Spleen (tissue), 11 donors: ENCODE results near the gene DEFB128. TPM values are rescaled to one million over a fixed set of nuclear protein-coding genes. Genes with fewer than 3 reads are reported as not detected.

ENCODE experiments used
- DNase-seq: peaks from one replicate; pipeline ENCODE4 v3.0.0-alpha.2; 2020
- H3K27ac ChIP-seq, 8 donors: fragments of 200-600 bp; sonication (generic) in 7 of 8; 1 replicate in 4 of 8; 2 replicates in 4 of 8; pipeline versions ENCODE4 v1.5.0 to v1.8.0; 2016 to 2021; ENCODE audit warnings: inconsistent platforms in 4 of 8, mild to moderate bottlenecking in 4 of 8, moderate library complexity in 1 of 8
- H3K27me3 ChIP-seq, 7 donors: fragments of 200-600 bp; sonication (generic) in 6 of 7; replicated peaks in 1 of 7; 1 replicate in 4 of 7; 2 replicates in 3 of 7; pipeline versions ENCODE4 v1.5.0 to v1.8.0; 2016 to 2021; ENCODE audit warnings: inconsistent platforms in 3 of 7, mild to moderate bottlenecking in 1 of 7
- H3K36me3 ChIP-seq, 6 donors: fragments of 200-600 bp; sonication (generic) in 5 of 6; 1 replicate in 4 of 6; 2 replicates in 2 of 6; pipeline versions ENCODE4 v1.5.0 to v1.8.0; 2016 to 2021; ENCODE audit warnings: inconsistent platforms in 2 of 6
- H3K4me1 ChIP-seq, 6 donors: fragments of 200-600 bp; sonication (generic) in 5 of 6; 1 replicate in 3 of 6; 2 replicates in 3 of 6; pipeline versions ENCODE4 v1.5.0 to v1.8.0; 2016 to 2021; ENCODE audit warnings: inconsistent platforms in 3 of 6
- H3K4me3 ChIP-seq, 8 donors: fragments of 200-600 bp; sonication (generic) in 7 of 8; 1 replicate in 4 of 8; 2 replicates in 4 of 8; pipeline versions ENCODE4 v1.5.0 to v1.8.0; 2016 to 2021; ENCODE audit warnings: inconsistent platforms in 4 of 8, mild to moderate bottlenecking in 4 of 8, moderate library complexity in 2 of 8
- H3K9me3 ChIP-seq, 8 donors: fragments of 200-600 bp; sonication (generic) in 7 of 8; 1 replicate in 4 of 8; 2 replicates in 4 of 8; pipeline versions ENCODE4 v1.5.0 to v1.8.0; 2016 to 2021; ENCODE audit warnings: inconsistent platforms in 4 of 8
- CTCF ChIP-seq, 11 experiments: fragments of 200-600 bp in 7 of 11; fragments of 450-650 bp in 4 of 11; sonication (generic) in 4 of 11; IDR thresholded peaks in 8 of 11; conservative IDR thresholded peaks in 3 of 11; 1 replicate in 7 of 11; 2 replicates in 4 of 11; pipeline versions ENCODE4 v1.4.0 to v1.8.0; 2016 to 2021; ENCODE audit warnings: antibody characterized with exemption in 11 of 11, inconsistent platforms in 4 of 11, mild to moderate bottlenecking in 1 of 11
- POLR2A ChIP-seq, 3 donors: fragments of 450-650 bp; IDR thresholded peaks; one replicate each; pipeline ENCODE4 v1.5.1; 2017; ENCODE audit warnings: antibody characterized with exemption in 3 of 3, mild to moderate bottlenecking in 1 of 3
- POLR2AphosphoS5 ChIP-seq, 3 donors: sonication (generic); formaldehyde crosslinking; IDR thresholded peaks; one replicate each; pipeline ENCODE4 v1.5.1; 2017; ENCODE audit warnings: antibody characterized with exemption in 3 of 3
- WGBS, 5 donors: extraction: QIAGEN DNeasy Blood & Tissue Kit in 3 of 5; methylation state at CpG; one replicate each; pipeline versions ENCODE4 v1.1.5 to v1.1.7; 2013 to 2018; 5-methylcytosine and 5-hydroxymethylcytosine counted together
- intact Hi-C: fragments of 100-400 bp; cut with DNase I; formaldehyde crosslinking; loops from one replicate; pipeline ENCODE4 v1.15.0; 2023; ENCODE audit warnings: low total_unique reads
- polyA plus RNA-seq, 3 donors: library from polyadenylated mRNA; stranded (reverse); fragments of 200-250 nt; gene quantifications; one replicate each; pipeline ENCODE4 v1.2.1, GENCODE V29; 2013
- total RNA-seq, 7 donors: library from RNA; depleted of rRNA in 3 of 7; stranded (reverse); fragments of >200 nt in 3 of 7; fragmentation: NEBNext Ultra II Directional in 4 of 7; extraction: Animal tissue kit (Norgen Biotek cat#: 25700) in 4 of 7; gene quantifications; one replicate each; pipeline versions ENCODE4 v1.1.0 to v1.2.1, GENCODE V29; 2016 to 2021
- donor health status: healthy with polysubstance abuse.
- donor health status: DM: no; HTN: no; CAD: no; lungs with moderate emphysema.
- donor health status: DM: no; HTN: no; CAD: no.
- donor health status: Bipolar disorder and iron deficiency.
- donor health status: healthy.
- donor health status: DM: no; HTN: no; CAD: no.
- donor health status: DM: yes; HTN: yes; CAD: no.

DEFB128 gene
- total and polyA plus RNA-seq, 10 donors, result not detected

- TF ChIP-seq POLR2A (IDR thresholded peaks at IDR 0.05), result no peak
- no peak for TF ChIP-seq CTCF (IDR thresholded peaks at IDR 0.05 in 8 of 11, conservative IDR thresholded peaks at IDR 0.05 in 3 of 11)
- TF ChIP-seq POLR2AphosphoS5 (IDR thresholded peaks at IDR 0.05), result no peak
- intact Hi-C loops, result no loop called here
- Histone ChIP-seq H3K27ac (no peak overlapping the region), H3K9me3 (peaks cover 0 to 9% (median 0%) of the 10 kb centered on the region in 8 donors), H3K4me3 (no peak overlapping the region), H3K36me3 (no peaks in the 10 kb centered on the region), H3K27me3 (peaks cover 0 to 15% (median 0%) of the 10 kb centered on the region in 7 donors), H3K4me1 (no peaks in the 10 kb centered on the region)
- no peak for DNase-seq
- WGBS, 5 donors, result 60 to 90% (median 73%) methylated on average over 1 of the region's 1 CpG
These were observed 8.7 kb upstream of the DEFB128 start for GRCh38 chr20:198225-198624.

GRCh38 chr20:187733-188132, 1.8 kb downstream of the DEFB128 start:
- no peak for DNase-seq
- WGBS, 5 donors, result 52 to 75% (median 60%) methylated on average over 2 of the region's 2 CpGs
- Histone ChIP-seq H3K36me3 (no peaks in the 10 kb centered on the region), H3K27me3 (peaks cover 0 to 15% (median 0%) of the 10 kb centered on the region in 7 donors), H3K4me3 (no peak overlapping the region), H3K4me1 (no peaks in the 10 kb centered on the region), H3K27ac (no peak overlapping the region), H3K9me3 (peaks cover 0 to 24% (median 12%) of the 10 kb centered on the region in 8 donors)
- intact Hi-C loops, result no loop called here
- TF ChIP-seq POLR2AphosphoS5 (IDR thresholded peaks at IDR 0.05) (no peak), CTCF (IDR thresholded peaks at IDR 0.05 in 8 of 11, conservative IDR thresholded peaks at IDR 0.05 in 3 of 11) (no peak), POLR2A (IDR thresholded peaks at IDR 0.05) (no peak)

GRCh38 chr20:184288-184687, 5.2 kb downstream of the DEFB128 start:
- Histone ChIP-seq H3K4me3 (no peak overlapping the region), H3K27ac (no peak overlapping the region), H3K4me1 (no peaks in the 10 kb centered on the region), H3K36me3 (no peaks in the 10 kb centered on the region), H3K9me3 (peaks cover 0 to 15% (median 7%) of the 10 kb centered on the region in 8 donors), H3K27me3 (peaks cover 0 to 44% (median 3%) of the 10 kb centered on the region in 7 donors)
- DNase-seq, result no peak
- intact Hi-C loops, result no loop called here
- no peak for TF ChIP-seq POLR2AphosphoS5 (IDR thresholded peaks at IDR 0.05)
- no peak for TF ChIP-seq CTCF (IDR thresholded peaks at IDR 0.05 in 8 of 11, conservative IDR thresholded peaks at IDR 0.05 in 3 of 11)
- no peak for TF ChIP-seq POLR2A (IDR thresholded peaks at IDR 0.05)
- WGBS, 5 donors, result 43 to 76% (median 58%) methylated on average over 2 of the region's 2 CpGs

- DNase-seq, result no peak
- intact Hi-C loops, result no loop called here
- TF ChIP-seq POLR2AphosphoS5 (IDR thresholded peaks at IDR 0.05) (no peak), POLR2A (IDR thresholded peaks at IDR 0.05) (no peak), CTCF (IDR thresholded peaks at IDR 0.05 in 8 of 11, conservative IDR thresholded peaks at IDR 0.05 in 3 of 11) (no peak)
- peaks cover 0 to 5% (median 0%) of the 10 kb centered on the region in 7 donors for H3K27me3 ChIP-seq
- WGBS, 5 donors, result 65 to 86% (median 81%) methylated on average over 2 of the region's 2 CpGs
- no peak overlapping the region for H3K27ac ChIP-seq
- no peaks in the 10 kb centered on the region for H3K36me3 ChIP-seq
- no peaks in the 10 kb centered on the region for H3K4me1 ChIP-seq
- no peak overlapping the region for H3K4me3 ChIP-seq
- H3K9me3 ChIP-seq, result no peaks in the 10 kb centered on the region
These were observed 20.6 kb downstream of the DEFB128 start for GRCh38 chr20:168876-169275.
